HG03457 (cell line): Measurements from ENCODE around the gene POLR2I.
A peak's percentile ranks its signal among the peaks of the same experiment; 100 is the strongest.

ENCODE experiments used
- ATAC-seq: cut with Tn5 transposase; IDR thresholded peaks from one replicate; pipeline ENCODE4 v1.9.1; 2021; ENCODE audit warnings: moderate number of reproducible peaks; ENCODE audit not compliant: unreplicated experiment

Gene POLR2I

DNA sequence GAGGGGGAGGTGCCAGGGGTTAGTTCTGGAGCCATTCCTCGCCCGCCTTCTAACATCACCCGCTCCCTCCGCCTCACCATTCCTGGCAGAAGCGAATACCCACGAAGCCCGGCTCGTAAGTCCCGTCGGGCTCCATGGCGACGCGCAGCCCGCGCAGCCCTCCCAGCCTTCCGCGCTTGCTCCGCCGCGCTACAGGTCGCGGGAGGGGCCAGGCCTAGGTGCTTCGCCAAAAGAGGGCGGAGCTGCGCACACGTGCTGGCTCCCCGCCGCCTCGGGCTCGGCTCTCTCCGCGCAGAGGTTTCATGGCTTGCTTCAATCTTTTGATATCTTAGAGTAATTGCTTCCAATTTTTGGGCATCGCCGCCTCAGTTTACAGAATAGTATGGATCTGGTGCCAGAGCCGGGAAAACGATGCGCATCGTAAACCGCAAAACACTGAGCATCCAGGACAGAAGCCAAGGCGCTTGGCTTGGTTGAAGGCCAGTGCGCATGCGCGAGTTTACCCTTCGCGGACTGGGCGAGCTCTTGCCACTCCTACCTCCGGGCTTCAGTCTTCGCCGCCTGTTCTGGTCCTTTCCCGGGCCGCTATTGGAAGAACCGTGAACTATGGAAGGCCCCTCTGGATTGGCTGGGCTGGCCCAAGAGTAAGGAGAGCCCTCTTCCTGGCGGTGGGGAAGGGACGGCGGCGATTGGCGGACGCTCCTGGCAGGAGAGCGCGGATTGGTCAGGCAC is at the start of gene POLR2I:
Gene POLR2I (minus strand): TSS at position 155 of the 732 bp plus-strand sequence. CDS start 19 bp downstream, at position 136.
- peak; percentile 75 for ATAC-seq

DNA sequence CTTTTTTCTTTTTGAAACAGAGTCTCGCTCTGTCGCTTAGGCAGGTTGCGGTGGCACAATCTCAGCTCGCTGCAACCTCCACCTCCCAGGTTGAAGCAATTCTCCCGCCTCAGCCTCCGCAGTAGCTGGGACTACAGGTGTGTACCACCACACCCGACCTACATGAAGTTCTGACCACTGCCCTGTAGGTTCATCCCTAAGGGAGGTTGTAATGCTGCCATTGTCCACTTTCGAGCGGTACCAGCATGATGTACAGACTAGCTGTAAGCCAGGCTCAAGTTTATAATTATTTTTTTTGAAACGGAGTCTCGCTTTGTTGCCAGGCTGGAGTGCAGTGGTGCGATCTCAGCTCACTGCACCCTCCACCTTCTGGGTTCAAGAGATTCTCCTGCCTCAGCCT is 49.1 kb upstream of the POLR2I start:
- ATAC-seq = no peak

DNA sequence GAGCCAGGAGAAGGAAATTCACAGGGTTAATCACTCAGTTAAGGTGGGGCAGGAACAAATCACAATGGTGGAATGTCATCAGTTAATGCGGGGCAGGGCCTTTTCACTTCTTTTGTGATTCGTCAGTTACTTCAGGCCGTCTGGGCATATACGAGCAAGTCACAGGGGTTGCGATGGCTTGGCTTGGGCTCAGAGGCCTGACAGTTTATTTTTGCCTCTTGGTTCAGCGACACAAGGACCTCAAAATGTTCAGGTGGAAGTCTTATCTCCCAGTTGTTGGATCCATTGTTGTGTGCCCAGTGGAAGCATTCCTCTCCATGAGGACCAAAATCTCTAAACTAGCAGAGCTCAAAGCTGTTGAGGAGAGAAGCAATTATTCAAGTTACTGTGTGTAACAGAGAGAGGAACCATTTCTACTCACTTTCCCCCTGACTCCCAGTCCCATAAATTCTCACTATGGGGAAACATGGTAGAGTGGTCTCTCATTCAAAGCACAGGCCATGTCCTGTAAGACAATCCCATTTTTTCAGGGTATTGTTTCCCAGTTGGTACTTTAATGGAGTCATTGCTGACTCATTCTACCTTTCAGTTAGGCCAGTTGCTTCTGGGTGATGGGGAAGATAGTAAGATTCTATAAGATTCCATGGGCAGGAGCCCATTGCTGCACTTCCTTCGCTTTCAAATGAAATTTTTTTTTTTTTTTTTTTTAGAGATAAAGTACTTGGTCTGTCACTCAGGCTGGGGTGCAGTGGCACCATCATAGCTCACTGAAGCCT is 46.3 kb upstream of the POLR2I start:
- no peak for ATAC-seq

DNA sequence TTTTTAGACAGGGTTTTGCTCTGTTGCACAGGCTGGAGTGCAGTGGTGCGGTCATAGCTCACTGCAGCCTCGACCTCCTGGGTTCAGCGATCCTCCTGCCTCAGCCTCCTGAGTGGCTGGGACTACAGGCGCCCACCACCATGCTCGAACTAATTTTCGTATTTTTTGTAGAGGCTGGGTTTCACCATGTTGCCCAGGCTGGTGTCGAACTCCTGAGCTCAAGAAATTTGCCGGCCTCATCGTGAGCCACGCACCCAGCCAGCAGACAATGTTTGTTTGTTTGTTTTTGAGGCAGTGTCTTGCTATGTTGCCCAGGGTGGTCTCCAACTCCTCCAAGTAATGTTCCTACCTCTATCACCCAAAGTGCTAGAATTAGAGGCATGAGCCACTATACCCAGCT is 38.5 kb upstream of the POLR2I start:
- ATAC-seq = no peak

DNA sequence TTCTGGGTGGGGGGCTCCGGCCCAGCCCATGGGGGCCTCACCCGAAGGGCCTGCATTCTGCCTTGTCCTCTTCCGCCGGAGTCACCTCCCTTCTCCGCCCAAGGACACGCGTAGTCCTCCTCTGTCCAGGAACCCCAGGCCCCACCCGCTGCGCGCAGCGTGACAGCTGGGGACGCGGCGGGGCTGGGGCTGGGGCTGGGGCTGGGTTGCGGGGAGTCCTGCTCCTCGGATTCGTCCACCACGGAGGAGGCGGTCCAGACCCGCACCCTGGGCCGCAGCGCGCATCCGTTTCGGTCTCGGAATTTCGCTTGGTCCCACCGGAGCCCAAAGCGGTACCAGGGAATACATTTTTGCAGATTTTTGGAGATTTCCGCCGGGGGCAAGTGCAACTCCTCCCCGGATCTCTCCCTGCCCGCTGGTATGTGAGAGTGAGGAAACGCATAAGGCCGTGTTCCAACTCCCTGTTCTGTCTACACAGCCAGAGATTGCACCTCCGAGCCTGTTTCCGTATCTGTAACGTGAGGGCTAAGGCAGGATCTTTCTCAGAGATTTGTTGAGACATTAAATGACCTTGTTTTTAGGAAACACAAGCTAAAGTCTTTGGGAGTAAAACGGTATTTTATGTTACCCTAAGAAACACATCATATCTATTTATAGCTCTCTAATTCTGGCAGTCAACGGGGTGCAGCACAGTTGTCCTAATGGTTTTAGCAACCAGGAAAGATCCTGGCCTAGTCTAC is 37.8 kb upstream of the POLR2I start, which contains the start of gene COX7A1:
Gene COX7A1 (minus strand): TSS at position 96 of the 740 bp plus-strand sequence. CDS start 40 bp downstream, at position 56.
- ATAC-seq = no peak

DNA sequence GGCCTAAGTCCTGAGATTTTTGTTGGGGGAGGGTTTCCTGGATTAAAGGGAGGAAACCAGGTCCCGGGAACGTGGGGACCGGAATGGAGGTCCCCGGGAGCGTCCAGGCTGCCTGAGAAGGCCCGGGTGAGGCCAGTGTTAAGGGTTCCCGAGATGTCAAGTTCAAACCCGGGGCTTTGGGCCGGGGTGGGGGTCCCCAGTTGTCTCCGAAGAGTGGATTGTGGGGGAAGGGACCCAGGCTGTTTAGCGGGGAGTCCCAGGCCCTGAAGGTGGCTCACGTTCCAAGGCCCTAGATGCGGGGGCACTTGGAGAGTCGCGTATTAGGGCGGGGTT is 37.3 kb upstream of the POLR2I start:
- no peak for ATAC-seq

DNA sequence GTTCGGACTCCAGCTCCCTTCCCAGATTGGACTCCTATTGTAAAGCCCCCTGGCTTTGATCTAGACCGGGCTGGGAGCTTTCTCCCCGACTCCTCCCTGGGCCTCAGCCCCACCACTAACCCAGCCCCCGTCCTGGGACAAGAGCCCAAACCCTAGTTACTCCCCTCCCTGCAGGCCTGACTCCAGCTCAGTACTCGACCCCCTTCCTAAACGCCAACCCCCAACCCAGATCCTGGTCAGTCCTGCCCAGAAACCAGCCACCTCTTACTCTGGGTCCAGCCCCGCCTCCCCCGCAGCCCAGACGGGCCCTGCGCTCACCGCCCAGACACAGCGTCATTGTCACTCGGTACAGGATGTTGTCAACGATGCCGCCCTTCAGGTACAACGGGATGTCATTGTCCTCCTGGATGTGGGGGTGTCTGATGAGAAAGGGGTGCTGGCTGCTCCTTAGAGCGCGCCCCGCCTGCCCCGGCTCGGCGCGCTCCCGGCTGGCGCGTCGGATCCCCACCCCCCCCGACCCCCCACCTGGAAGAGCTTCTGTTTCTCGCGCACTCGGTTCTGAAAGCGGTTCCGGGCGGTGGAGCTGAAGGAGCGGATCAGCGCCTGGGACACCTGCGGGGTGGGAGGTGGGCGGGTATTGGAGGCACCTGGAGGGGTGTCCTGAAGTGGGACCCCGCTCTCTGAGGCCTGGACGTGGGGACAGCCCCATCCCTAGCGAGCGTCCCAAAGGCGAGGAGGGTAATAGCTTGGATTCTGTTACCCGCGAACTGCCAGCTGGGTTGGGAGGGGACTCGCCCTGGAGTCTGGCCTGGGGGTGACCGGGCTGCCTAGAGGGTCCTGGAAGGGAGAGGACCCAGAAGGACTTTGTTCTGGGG is 36.7 kb upstream of the POLR2I start:
- ATAC-seq = no peak

DNA sequence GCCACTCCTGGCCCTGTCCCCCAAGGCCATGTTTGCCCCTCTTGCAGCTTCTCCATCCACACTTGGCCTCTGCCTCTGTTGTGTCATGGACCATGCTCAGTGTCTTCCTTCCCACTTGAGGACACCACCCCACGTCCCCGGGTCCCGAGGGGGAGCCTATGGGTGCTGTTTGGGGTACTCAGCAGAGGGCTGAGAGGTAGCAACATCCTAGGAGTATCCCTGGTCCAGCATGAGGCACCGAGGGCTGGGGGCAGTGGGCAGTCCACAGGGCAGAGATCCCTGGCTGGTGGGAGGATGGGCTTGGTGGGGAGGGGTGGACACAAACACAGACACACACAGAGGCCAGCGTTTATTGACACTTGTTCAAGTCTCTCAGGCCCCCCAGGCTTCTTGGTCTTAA is 35.9 kb upstream of the POLR2I start:
- no peak for ATAC-seq

DNA sequence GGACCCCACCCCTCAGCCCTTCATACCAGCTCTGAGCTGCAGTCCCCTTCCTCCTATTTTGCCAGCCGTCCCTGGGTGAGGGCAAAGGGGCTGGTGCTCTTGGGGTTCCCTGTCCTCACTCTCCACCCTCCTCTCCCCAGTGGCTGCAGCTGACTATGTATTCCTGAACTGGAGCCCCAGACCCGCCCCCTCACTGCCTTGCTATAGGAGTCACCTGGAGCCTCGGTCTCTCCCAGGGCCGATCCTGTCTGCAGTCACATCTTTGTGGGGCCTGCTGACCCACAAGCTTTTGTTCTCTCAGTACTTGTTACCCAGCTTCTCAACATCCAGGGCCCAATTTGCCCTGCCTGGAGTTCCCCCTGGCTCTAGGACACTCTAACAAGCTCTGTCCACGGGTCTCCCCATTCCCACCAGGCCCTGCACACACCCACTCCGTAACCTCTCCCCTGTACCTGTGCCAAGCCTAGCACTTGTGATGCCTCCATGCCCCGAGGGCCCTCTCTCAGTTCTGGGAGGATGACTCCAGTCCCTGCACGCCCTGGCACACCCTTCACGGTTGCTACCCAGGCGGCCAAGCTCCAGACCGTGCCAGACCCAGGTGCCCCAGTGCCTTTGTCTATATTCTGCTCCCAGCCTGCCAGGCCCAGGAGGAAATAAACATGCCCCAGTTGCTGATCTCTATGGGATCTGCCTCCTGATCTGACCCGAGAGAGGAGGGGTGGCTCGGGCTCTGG is 35.2 kb upstream of the POLR2I start:
- no peak for ATAC-seq

DNA sequence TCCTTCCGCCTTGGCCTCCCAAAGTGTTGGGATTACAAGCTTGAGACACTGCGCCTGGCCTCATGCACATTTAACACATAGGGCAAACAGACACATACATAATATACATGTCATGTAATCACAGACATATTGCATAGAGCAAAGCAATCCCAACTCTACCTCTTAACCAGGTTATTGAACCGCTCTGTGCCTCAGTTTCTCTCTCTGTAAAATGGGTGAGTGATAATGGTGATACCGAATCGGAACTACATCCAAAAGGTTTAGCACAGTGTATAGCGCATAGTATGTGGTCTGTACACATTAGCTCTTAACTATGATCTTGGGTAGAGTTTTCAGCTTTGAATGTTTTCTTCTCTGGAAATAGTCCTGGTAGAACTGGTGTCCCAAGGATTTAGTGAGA is 29.9 kb upstream of the POLR2I start:
- ATAC-seq = no peak

DNA sequence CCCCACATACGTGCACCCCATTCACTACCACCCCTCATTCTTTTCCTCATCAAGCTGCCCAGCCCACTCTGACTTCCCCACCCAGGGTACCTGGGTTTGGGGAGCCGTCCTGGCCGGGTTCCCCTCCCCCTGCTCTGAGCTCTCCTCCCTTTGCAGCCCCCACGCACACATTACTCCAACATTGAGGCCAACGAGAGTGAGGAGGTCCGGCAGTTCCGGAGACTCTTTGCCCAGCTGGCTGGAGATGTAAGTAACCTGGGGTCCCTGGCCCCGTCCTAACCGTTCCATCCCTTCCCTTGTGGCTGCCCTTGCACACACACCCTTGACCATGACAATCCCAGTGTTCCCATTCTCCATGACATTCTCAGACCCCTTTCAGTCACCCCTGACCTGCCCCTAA is 27.8 kb upstream of the POLR2I start:
- ATAC-seq = no peak

DNA sequence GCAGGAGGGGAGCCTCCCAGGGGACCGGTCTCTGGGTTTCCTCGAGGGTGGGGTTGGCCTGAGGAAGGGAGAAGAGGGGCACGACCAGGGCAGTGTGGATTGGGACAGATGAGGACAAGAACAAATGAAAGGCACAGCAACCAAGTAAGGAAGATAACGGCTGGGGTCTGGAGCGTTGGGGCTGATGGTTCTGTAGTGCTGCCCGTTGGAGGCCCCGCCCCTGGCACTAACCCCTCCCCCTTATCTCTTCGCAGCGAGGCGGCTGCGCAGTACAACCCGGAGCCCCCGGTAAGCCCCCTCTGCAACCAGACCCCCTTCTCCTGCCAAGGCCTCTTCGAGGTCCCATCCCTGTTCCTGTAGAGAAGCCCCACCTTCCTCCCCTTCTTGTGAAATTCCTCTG is 27.4 kb upstream of the POLR2I start:
- ATAC-seq = no peak

DNA sequence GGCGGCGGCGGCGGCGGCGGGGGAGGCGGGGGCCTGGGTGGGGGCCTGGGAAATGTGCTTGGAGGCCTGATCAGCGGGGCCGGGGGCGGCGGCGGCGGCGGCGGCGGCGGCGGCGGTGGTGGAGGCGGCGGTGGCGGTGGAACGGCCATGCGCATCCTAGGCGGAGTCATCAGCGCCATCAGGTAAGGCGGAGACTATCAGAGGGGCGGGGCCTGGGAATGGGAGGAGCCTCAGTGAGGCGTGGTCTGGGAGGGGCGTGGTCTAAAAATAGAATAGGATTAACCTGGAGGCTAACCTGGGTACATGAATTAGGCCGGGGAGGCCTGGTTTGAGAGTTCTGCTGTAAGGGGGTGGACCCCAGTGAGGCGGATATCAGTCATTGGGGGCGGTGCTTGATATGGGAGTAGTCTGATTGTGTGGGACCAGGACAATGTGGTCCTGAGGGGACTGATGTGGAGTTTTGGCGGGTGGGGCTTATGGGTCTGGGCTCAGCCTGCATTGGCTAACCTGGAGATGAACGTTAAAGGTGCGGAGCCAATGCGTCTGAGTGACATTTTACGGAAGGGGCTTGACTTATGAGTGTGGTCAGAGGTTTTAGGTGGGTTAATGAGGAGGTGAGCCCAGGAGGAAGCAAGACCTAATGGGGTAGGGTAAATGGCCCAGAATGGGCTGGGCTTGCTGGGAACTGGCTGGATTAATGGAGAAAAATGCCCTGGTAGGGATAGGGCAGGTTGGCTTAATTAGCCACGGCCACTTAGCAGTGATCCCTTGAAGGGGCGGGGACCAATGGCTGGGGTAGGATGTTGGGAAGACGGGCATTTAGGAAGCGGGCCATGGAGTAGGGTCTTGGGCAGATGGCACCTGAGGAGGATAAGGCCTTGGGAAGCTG is 26.6 kb upstream of the POLR2I start:
- ATAC-seq = peak; percentile 38

DNA sequence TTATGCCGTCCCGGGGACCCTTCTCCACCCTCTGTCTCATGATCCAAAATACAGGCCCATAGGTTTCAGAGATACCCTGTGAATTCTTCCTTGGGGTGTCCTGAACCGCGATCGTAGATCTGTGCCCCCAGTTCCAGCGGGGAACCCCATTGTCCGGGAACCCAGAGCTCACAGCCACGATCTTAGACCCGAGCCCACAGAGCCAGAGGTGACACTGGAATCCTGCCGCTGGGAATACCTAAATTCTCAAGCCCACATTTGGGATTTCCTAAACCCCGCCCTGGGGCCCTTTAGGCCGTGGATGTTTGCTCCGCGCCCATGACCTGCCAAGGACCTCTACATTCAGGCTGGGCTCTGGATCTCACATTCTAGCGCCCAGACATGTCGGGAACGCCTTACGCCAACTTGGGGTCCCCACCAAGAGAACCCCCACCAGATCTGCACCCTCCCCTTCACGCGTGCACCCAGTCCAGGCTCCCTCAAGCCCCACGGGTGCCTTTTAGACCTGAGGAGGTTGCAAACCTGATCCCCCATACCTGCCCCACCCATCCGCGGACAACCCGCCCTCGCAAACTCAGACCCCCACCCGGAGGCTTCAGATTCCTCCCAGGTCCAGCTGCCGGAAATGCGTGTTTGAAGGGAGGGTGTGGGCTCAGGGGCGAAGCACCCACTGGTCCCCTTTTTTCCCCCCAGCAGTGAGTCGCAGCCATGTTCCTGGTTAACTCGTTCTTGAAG is 25.8 kb upstream of the POLR2I start:
- ATAC-seq = no peak

DNA sequence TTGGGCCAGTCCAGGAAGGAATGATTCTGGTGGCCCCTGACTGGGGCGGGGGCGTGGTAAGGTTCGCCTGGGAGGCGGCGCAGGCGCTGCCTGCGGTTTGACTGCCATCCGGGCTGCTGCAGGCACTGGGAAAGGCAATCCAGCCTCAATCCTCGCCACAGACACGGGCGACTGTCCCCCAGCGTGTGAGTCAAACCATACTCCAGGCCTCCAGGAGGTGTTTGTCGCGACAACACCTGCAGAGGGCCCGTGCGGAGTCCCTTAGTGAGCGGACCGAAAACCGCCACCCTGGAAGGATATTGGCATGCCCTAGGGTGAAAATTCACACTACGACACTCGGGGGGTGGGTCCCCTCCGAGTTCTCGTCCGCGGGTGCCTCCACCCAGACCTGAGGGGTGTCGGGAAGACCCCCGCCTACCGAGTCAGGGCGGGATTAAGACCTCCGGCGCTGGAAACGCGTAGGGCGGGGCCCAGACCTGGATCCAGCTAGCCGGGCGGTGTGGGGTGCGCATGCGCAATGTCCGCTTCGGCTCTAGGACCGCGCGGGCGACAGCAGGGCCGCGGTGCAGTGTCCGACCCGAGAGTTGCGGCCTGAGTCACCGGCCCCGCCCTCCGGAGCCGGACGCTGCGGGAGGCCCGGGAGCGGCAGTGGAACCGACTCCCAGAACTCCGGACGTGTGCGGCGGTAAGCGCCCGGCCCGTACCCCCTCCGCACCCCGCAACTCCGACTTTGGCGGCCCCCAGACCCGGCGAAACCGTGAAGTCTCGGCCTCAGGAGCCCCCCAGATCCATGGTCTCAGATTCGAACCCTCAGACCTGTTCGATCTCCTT is 25.0 kb upstream of the POLR2I start, which contains the start of gene CAPNS1:
Gene CAPNS1 (plus strand): TSS at position 594 of the 831 bp plus-strand sequence. CDS start 946 bp downstream, outside the sequence.
- peak; percentile 62 for ATAC-seq

DNA sequence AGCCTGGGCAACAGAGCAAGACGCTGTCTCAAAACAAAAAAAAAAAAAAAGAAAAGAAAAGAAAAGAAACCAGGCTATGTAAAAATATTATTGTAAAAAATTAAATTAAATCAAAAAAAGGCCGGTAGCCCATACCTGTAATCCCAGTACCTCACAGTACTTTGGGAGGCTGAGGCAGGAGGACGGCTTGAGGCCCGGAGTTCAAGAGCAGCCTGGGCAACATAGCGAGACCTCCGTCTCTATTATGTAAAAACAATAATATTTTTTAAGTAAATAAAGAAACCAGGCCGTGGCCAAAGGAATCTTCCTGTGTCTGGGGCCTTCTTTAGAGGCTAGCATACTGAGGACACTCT is 24.4 kb upstream of the POLR2I start:
- ATAC-seq = no peak

DNA sequence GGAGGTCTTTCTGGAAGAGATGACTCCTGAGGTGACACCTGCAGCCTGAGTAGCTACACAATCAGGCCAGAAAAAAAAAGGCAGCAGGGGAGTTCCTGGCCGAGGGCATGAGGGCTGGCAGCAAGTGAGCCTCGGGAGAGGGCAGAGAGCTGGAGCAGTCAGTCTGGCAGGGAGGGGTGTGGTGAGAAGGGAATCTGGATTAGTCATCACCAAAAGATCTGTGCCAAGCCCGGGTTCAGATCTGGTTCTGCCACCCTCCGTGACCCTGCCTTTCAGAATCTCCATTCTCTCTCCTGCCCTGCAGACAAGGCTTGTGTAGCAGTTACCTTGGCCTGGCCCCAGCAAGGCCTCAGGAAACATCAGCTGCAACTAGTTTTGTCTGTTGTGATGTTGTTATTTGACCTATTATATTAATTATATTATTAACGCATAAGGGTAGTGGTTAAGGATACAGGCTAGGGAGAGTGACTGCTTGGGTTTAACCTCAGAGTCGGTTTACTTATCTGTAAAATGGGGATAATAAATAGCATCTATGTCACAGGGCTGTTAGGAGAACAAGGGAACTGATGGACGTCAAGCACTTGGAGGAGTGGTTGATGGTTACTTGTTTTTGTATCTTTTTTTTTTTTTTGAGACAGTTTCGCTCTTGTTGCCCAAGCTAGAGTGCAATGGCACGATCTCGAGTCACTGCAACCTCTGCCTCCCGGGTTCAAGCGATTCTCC is 22.4 kb upstream of the POLR2I start:
- ATAC-seq = no peak
